Left cardiac atrium (tissue), 4 donors: Measurements from ENCODE around the gene CXCR2. TPM values are rescaled to one million over a fixed set of nuclear protein-coding genes. Genes with fewer than 3 reads are reported as not detected.

Experiments
- ATAC-seq, 2 donors: fragments of 200-7000 bp; cut with Tn5 transposase; one replicate each; pipeline ENCODE4 v1.9.1; 2020; ENCODE audit warnings: mild to moderate bottlenecking in 2 of 2, moderate library complexity in 2 of 2
- DNase-seq: peaks from one replicate; pipeline ENCODE4 v3.0.0-alpha.2; 2020
- intact Hi-C, 2 donors: fragments of 100-400 bp; cut with DNase I; formaldehyde crosslinking; loops; one replicate each; pipeline versions ENCODE4 v1.14.1 to v1.15.1; 2022 to 2023
- total RNA-seq, 2 donors: library from RNA; stranded (reverse); fragmentation: NEBNext Ultra II Directional; extraction: Animal tissue kit (Norgen Biotek cat#: 25700); gene quantifications; one replicate each; pipeline ENCODE4 v1.2.1, GENCODE V29; 2021
- donor health status: DM: no; HTN: yes; CAD: no.
- donor health status: DM: no; HTN: yes; CAD: no; lungs with severe emphysema.
- donor health status: DM: yes; HTN: yes; CAD: no.
- donor health status: Dilated cardiomyopathy.

CXCR2 gene
- total RNA-seq, 2 donors from 2014 or later, result 1.2 to 3.0 TPM

DNA sequence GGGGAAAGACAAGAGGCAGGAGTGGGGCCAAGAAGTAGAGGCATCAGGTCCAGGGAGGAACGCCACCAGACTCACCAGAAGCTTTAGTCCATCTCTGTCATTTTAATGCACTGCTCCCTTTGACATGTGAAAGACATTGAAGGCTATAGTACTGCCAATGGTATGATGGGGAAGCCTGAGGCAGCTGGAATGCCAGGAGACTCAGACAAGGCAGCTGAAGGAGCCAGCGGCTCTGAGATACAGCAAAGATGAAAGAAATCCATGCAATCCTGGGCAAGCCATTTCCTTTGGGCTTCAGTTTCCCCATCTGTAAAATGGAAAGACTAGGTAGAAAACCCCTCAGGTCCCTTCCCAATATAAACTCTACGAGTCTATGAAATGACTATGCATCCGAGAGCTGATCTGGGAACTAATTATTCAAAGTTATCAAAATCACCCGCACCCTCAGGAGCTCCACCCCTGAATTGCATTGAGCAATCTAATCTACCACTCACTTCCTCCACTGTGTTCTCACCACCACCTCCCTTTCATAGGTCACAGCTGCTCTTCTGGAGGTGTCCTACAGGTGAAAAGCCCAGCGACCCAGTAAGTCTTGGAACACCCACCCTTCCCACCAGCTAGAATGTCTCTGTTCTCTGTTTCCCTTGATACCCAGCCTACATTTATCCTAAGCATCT lies 3.1 kb downstream of the CXCR2 start:
- ATAC-seq (no peak), DNase-seq (no peak)
- intact Hi-C loops, result no loop called here

DNA sequence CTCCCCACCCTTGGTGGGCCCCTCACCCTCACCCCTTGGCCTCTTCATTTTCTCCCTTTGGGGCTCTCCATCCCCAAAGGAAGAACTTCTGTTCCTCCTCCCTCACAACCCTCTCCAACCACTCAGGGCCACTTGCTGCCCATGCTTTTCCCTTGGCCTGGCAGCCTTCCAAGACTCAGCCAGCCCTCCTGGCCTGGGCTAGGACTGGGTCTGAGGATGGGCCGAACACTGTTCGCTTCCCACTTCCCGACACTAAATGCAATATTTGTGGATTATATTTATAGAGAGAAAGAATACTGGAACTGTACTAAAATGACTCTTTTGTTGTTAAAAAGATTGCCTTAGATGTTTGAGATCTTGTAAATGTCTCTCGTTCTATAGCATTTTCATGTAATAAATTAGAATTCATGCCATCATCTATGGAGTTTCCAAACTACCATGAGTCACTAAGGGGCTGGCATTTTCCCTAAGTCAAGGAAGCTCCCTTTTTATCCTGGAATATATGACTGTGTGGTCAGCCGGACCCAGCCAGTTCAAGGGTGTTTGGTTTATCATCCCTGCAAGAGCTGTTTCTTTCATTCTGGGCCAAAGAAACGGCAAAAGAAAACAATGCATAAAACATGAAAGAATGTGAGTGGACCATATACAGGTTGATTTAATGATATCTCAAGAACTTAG lies 3.8 kb downstream of the CXCR2 start:
- ATAC-seq (no peak), DNase-seq (no peak)
- intact Hi-C loops, result no loop called here

DNA sequence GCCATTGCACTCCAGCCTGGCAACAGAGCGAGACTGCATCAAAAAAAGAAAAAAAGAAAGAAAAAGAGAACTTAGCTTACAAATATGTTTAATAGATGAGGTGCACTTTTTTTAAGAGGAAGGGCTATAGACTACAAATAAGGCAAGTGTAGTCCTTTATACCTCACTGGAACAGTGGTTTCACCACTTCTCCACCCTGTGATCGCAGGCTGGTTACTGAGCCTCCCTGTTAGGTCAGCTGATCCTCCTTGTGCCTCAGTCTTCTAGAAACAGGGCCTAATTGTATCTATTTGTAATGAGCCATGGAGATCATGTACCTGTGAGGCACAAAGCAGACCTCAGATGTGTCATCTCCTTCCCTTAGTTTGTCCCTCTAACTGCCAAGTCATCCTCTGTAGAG lies 4.5 kb downstream of the CXCR2 start:
- no peak for ATAC-seq
- intact Hi-C loops, result no loop called here

DNA sequence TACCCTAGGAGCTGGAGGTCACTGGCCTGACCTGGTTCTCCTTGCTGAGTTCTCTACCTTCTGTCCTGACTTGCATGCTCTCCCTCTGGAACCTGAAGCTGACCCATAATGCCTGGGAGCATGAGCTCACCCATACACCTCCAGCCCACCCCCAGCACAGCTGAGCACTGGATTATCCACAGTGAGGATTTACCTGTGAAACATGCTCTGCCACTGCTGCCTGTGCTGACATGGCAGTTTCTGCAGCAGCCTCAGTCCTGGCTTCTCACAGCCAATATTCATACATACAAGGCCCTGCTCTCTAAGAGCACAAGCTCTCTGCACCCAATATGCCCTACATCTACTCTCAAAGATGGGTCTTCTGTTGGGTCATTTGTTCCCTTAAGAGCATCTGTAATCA lies 5.0 kb downstream of the CXCR2 start:
- intact Hi-C loops, result no loop called here
- DNase-seq (no peak), ATAC-seq (no peak)

More for the DNA sequence above, 4.5 kb downstream of the CXCR2 start:
- DNase-seq, result no peak

DNA sequence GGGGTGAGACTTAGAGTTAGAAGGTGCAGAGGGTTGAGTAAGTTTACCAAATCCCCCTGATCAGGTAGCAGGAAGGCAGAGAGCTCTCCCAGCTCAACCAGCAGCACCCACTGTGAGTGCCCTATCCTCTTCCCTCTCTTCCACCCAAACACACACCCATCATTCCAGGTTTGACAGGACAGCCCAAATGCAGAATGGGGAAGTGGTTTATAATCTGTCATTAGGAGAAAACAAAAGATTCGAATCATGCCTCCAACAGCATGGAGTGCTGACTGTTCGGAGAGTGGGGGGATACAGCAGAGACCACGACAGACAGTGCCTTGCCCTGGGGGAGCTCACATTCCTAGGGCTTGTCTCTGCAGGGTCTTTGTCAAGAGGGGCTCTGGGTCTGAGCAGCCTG lies 11.7 kb downstream of the CXCR2 start:
- intact Hi-C loops, result no loop called here
- DNase-seq, result no peak
- no peak for ATAC-seq

DNA sequence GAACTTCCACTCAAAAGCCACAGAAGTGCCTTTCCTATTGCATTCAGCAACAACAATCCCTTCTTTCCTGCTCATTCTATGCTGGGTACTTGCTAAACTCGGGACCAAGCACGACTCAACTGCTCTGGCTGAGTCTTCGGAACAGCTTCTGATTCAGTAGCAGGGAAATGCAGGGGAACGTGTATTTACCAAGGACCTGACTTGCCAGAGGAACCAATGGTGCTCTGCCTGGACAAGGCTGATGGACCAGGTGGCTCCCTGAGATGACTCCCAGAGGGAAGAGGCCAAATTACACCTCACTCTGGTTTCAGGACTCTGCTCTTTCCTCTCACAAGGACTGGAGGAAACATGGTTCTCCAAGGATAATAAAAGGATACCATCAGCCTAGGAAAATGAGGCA lies 12.2 kb downstream of the CXCR2 start:
- DNase-seq (no peak), ATAC-seq (no peak)
- intact Hi-C loops, result no loop called here

DNA sequence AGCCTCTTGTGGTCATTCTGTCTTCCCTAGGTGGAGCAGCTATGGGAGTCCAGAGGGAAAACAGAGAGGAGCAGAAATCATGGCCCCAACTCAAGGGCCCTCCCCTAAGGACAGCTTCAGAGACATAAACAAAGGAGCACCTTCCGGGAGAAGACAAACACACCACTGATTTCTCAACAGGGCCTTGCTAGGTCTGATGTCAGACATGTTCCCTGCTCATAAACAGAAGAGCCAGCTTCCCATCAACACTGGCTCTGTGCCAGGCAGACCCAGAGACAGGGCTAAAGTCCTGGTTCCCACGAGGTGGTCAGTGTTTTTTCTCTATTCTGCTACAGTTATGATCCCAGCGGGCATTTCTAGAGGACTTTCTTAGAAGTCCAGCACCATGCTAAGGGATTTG lies 19.3 kb downstream of the CXCR2 start:
- no peak for ATAC-seq
- DNase-seq, result no peak

DNA sequence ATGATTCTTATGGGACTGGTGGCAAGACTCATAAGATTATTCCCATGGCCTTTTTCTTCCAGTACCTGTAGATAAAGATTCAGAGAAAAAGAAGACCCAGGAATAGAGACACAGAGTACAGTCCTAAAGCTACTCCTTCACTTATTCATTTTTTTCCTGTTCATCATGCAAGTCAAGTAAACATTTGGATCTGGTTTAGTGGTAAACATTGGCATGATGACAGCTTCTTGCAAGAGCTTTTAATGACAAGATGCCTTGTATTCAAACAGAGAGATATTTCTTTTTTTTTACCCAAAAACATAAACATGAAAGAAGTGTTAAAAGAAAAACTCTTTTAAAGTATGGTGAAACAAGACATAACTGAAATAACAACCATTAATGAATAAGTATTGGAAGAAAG lies 20.2 kb downstream of the CXCR2 start:
- DNase-seq (no peak), ATAC-seq (no peak)
- intact Hi-C loops, result no loop called here

More for the DNA sequence above, 19.3 kb downstream of the CXCR2 start:
- intact Hi-C loops, result no loop called here

DNA sequence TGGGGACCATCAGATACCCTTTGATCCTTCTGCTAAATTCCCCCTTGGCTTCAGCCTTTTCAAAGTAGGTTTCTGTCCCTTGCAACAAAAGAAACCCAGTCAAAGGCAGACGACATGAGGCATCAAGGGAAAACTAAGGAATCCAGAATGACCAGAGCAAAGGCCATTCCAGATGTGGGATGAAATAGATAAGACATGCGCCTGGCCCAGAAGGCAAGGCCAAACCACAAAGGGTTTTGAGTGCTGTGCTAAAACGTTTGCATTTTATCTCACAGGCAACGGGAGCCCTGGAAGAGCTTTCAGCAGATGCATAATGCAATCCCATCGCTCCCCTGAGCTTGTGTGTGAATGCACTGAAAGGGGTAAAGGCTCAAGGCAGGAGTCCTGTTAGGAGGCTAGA lies 23.3 kb downstream of the CXCR2 start:
- no peak for DNase-seq
- intact Hi-C loops, result no loop called here
- no peak for ATAC-seq

DNA sequence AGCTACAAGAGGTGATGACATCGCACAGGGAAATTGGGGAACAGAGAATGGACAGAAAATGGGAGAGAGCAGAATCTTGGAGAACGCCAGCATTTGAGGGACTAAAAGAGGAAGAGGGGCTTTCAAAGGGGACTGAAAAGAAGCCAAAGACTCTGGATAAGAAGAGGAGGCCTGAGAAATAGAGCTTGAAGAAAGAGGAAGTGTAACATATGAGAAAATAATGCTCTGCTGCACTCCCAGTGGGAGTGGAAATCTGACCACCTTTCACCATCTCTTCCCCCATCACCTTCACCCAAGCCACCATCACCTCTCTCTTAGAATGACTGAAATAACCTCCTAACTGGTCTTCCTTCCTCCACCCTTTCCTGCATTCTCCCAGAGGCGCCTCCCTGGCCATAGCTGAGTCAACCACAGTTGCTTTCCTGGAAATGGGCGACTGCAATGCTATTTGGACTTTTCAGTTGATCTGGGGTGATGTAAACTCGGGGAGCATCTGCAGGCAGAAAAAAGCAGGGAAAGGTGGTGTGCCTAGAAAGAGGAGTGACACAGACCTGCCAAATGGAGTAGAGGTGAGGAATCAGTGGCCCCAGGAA lies 24.1 kb downstream of the CXCR2 start:
- ATAC-seq (no peak), DNase-seq (no peak)
- intact Hi-C loops, result no loop called here

DNA sequence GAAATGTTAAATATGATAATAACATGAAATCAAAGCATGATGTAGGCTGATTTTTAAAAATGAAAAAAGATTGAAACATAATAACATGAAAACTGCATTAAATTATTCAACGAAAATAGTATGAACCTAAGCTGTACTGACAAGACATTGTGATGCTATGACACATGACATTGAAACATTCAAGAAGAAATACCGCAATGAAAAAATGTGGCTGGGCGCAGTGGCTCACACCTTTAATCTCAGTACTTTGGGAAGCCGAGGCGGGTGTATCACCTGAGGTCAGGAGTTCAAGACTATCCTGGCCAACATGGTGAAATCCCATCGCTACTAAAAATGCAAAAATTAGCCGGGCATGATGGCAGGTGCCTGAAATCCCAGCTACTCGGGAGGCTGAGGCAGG lies 26.3 kb downstream of the CXCR2 start:
- intact Hi-C loops, result no loop called here
- no peak for DNase-seq
- no peak for ATAC-seq

DNA sequence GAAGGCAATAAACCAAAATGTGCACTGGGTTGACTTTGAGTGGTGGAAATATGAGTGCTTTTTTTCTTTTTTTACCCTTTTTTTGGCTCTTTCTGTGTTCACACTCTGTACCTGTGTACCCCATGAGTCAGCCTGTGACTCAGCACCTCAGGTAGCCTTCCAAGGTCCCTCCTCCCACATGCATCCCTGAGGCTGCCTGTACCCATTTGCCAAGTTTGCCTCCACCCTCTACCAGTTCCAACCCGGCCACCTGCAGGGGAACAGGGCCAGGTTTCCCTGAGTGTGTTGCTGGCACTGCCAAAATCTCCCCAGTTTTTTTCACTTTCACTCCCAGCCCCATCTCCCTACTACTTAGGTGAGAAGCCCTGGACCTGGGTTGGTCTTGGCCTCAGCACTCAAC lies 26.9 kb downstream of the CXCR2 start:
- intact Hi-C loops, result no loop called here
- ATAC-seq (peak in 1 of 2 donors; percentile 72), DNase-seq (no peak)

DNA sequence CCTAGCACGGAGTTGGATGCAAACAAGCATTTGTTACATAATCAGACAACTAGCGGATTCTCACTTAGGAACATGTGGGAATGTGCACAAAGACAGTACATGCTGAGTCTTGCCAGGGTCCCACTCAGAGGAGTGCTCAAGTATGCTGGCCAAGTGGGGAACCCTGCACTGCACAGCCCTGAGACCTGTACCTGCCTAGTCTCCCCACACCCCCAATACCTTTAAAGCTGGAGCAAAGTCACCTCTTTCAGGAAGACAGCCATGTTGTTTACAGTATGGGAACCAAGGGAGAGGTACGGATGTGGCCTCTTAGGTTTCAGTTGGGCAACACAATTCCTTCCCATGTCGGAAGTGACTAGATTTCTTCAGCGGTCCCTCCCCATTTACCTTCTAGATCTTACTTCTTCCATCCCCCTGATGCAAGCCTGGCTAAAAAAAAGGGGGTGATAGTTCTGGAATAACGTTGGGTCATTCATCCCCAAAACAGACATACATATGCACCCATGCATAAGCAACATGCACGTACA lies 30.2 kb downstream of the CXCR2 start:
- intact Hi-C loops, result no loop called here
- DNase-seq, result no peak
- no peak for ATAC-seq

DNA sequence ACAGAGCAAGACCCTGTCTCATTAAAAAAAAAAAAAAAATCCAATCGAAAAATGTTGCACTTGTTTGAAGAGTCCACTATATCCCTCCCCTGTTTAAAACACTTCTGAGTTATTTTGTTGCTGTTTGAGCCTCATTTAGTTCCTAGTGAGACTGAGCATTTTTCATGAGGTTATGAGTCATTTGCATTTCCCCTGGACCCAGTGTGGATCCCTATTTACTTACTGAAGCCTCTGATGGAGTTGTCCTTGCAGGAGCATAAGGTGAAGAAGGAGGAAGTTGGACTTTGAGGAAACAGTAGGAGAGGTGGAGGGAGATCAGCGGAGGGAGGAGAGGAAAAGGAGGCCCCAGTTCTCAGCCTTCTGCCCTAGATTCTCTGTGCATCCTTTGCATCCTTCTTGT lies 35.8 kb downstream of the CXCR2 start:
- DNase-seq, result no peak
- no peak for ATAC-seq
- intact Hi-C loops, result no loop called here

DNA sequence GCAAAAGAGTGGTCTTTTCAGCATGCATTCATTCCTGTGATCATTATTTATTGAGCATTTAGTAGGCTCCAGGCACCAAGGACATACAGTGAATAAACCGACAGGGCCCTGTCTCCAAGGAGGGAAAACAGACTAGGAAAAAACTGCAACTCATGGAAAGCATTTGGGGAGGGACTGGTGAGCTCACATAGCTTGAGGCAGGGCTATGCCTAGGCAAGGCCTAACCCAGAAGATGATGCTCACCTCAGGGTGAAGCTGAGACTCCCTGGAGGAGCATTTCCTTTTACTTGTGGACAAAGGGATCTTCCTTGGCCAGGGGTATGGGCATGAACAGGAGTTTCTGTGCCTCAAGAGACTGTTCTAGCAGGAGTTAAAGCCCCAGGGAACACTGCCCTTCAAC lies 37.0 kb downstream of the CXCR2 start:
- ATAC-seq (no peak), DNase-seq (no peak)

DNA sequence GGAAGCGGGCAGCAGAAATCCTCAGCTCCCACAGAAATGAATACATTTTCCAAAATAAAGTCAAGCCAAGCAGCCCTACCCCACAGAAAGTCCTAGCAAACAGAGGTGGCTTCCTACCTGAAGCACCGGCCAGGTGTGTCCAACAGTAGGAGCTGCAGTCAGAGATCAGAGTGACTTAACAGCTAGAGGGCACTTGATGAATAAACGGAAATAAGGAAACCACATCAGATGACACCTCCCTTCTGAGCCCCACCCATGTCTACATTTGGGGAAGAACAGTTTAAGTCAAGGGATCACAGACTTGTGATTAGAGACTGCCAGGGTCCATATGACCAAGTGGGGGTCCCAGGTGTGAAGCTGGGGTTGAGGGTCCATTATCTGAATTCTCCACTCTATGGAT lies 41.0 kb downstream of the CXCR2 start, which contains the start of gene CXCR1:
TSS of gene CXCR1 (minus strand) at position 172 of the 400 bp plus-strand sequence. CDS start 1,751 bp downstream, outside the sequence.
- DNase-seq, result no peak
- intact Hi-C loops, result no loop called here
- no peak for ATAC-seq

More for the DNA sequence above, 37.0 kb downstream of the CXCR2 start:
- intact Hi-C loops, result no loop called here

DNA sequence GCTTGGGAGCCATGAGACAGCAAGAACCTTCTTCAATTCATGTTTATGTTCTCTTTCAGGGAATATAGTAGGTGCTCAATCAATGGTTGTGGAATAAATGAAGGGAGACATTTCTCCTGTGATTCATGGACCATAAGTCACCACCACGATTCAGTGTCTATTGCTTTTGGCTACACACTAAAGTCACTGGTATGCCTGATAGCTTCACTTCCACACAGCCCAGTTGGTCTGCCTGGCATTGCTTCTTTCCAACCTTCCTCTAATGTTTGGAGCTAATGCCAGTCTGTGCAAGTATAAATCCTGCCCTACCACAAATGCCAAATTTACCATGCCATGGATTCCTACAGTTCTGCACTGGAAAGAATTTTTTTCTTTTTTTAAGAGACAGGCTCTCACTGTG lies 42.2 kb downstream of the CXCR2 start:
- DNase-seq, result no peak
- intact Hi-C loops, result no loop called here
- ATAC-seq, result no peak

DNA sequence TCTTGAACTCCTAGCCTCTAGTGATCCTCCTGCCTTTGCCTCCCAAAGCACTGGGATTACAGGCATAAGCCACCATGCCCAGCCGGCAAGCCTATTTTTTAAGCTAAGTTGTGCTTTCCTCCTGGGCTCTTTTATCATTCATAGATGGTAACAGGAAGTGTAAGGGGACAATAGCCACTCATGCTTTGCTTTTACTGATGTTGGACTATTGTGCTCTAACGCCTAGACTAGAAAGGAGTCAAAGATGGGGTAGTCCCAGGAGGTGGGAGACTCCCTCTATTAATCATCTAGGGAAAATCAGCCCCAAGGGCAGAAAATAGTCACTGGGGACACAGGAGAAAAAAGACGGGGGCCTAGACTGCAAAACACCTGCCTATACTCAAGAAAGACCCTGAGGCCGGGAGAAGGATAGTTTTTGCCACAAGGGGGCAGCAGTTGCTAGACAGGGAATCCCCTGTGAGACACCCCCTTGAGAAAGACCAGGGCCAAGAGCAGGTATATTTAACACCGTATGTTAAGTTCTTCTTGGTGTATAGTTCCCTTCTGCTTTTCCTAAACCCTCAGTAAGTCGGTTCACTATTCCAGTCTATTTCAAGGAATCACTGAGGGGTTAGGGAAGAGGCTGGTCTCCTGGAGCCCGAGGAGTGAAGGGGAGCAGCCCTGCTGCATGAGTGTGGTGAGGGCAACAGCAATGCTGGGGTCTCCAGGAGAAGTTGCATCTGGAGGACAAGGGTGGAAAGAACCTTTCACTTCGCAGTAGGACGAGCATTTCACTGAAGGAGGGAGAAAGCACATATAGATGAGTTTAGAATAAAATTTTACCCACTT lies 43.0 kb downstream of the CXCR2 start:
- intact Hi-C loops, result no loop called here
- peak; percentile 67 for ATAC-seq
- DNase-seq, result peak; percentile 42

DNA sequence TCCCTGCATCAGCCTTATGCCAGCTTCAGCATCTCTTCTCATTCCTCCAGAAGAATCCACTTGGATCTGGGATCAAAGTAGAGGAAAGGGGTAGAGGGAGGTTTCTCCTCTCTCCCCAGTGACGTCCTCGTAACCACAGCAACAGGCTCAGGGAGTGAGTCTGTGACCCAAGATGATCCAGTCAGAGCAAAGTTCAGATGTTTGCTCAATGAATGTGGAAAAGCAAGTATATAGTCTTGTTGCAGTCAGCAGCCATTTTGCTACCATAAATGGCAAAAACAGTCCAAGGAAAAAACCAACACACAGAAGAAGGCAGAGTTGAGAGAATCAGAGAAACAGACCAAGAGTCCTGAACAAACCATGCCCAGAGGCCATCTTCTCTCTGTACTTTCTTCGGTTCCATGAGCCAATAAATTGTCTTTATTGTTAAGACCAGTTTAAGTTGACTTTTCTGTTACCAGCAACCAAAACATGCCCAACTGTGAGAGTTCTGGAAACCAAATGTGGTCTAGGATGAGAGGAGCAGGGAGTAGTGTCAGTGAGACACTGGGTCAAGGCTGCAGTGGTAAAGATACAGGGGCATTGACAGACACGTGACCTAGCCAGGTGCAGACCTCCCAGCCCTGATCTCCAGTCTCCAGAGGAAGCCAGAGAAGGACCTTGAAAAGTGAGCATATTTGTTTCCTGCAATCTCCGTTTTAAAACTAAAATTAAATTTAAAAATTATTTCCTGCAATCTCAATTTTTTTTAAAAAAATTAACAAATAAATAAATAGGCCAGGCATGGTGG lies 44.1 kb downstream of the CXCR2 start:
- ATAC-seq (peak in 1 of 2 donors; percentile 55), DNase-seq (no peak)
- intact Hi-C loops, result no loop called here
